B cell (primary cell): Measurements from ENCODE around the gene PTPRE. TPM values are rescaled to one million over a fixed set of nuclear protein-coding genes. Genes with fewer than 3 reads are reported as not detected.

Source experiments
- ATAC-seq: fragments of 200-7000 bp; cut with Tn5 transposase; one replicate; pipeline ENCODE4 v1.10.0; 2021; ENCODE audit warnings: low read depth, mild to moderate bottlenecking, moderate number of reproducible peaks, moderate library complexity
- CTCF ChIA-PET: fragments of 350-600 bp; sonication (Branson Sonifier 250); formaldehyde crosslinking; loops from one replicate; lab custom pipeline; 2021; ENCODE audit warnings: antibody characterized with exemption, inconsistent platforms; lab: Charles Lee
- POLR2A ChIA-PET: fragments of 350-600 bp; sonication (Branson Sonifier 250); formaldehyde crosslinking; loops from one replicate; lab custom pipeline; 2021; ENCODE audit warnings: antibody characterized with exemption; lab: Charles Lee
- DNase-seq: peaks from one replicate; pipeline ENCODE4 v3.0.0; 2013
- H2AFZ ChIP-seq: 2 replicates; pipeline ENCODE4 v1.6.1; 2012; ENCODE audit warnings: mild to moderate bottlenecking, low read depth, low read length; ENCODE audit not compliant: insufficient read depth, poor library complexity, severe bottlenecking
- H3K27ac ChIP-seq, 2 donors: 1 replicate in 1 of 2; 2 replicates in 1 of 2; pipeline ENCODE4 v1.5.1; 2012 to 2013; ENCODE audit warnings: low read length in 2 of 2, mild to moderate bottlenecking in 2 of 2, moderate library complexity in 1 of 2
- H3K27me3 ChIP-seq, 4 experiments: fragments of 200-600 bp in 1 of 4; sonication (generic) in 1 of 4; replicated peaks in 1 of 4; 1 replicate in 2 of 4; 2 replicates in 2 of 4; pipeline versions ENCODE4 v1.6.1 to v1.7.0; 2013 to 2016; ENCODE audit warnings: low read length in 3 of 4, mild to moderate bottlenecking in 2 of 4, mixed read lengths in 1 of 4, moderate library complexity in 1 of 4; ENCODE audit not compliant: insufficient read depth in 4 of 4, control insufficient read depth in 3 of 4; ENCODE audit errors: control extremely low read depth in 1 of 4
- H3K36me3 ChIP-seq, 2 experiments: replicated peaks in 1 of 2; 1 replicate in 1 of 2; 2 replicates in 1 of 2; pipeline versions ENCODE4 v1.6.1 to v1.7.1; 2013; ENCODE audit warnings: low read length in 1 of 2; ENCODE audit not compliant: insufficient read depth in 2 of 2, control insufficient read depth in 1 of 2; ENCODE audit errors: control extremely low read depth in 1 of 2, extremely low read depth in 1 of 2
- H3K4me1 ChIP-seq, 2 donors: fragments of 200-600 bp in 1 of 2; sonication (generic) in 1 of 2; 1 replicate in 1 of 2; 2 replicates in 1 of 2; pipeline versions ENCODE4 v1.5.1 to v1.6.1; 2013 to 2017; ENCODE audit warnings: low read length in 2 of 2; ENCODE audit not compliant: control insufficient read depth in 2 of 2, insufficient read depth in 2 of 2
- H3K4me2 ChIP-seq: replicated peaks from 2 replicates; pipeline ENCODE3; 2012; ENCODE audit warnings: mild to moderate bottlenecking, low read depth, low read length; ENCODE audit not compliant: poor library complexity, severe bottlenecking
- H3K4me3 ChIP-seq, 5 experiments: fragments of 200-600 bp in 1 of 5; sonication (generic) in 1 of 5; 1 replicate in 3 of 5; 2 replicates in 2 of 5; pipeline versions ENCODE4 v1.5.1 to v1.7.0; 2011 to 2016; ENCODE audit warnings: low read length in 4 of 5, mild to moderate bottlenecking in 4 of 5, low read depth in 2 of 5, control low read depth in 1 of 5, moderate library complexity in 1 of 5; ENCODE audit not compliant: insufficient read depth in 1 of 5; ENCODE audit errors: control extremely low read depth in 1 of 5, extremely low read depth in 1 of 5
- H3K79me2 ChIP-seq: fragments of 200-600 bp; sonication (generic); one replicate; pipeline ENCODE4 v1.6.0; 2016; ENCODE audit warnings: low read length; ENCODE audit not compliant: control insufficient read depth, insufficient read depth
- H3K9ac ChIP-seq: fragments of 200-600 bp; sonication (generic); 2 replicates; pipeline ENCODE4 v1.6.1; 2017; ENCODE audit warnings: mild to moderate bottlenecking, low read length, moderate library complexity
- H3K9me3 ChIP-seq, 3 donors: one replicate each; pipeline versions ENCODE4 v1.6.1 to v1.7.1; 2013; ENCODE audit warnings: low read length in 2 of 3; ENCODE audit not compliant: control insufficient read depth in 2 of 3, insufficient read depth in 1 of 3; ENCODE audit errors: control extremely low read depth in 1 of 3
- H4K20me1 ChIP-seq: 2 replicates; pipeline ENCODE4 v1.6.0; 2012; ENCODE audit warnings: mild to moderate bottlenecking, low read length; ENCODE audit not compliant: insufficient read depth, control insufficient read depth, poor library complexity, severe bottlenecking
- H3K27ac Mint-ChIP-seq: one replicate; pipeline ENCODE4 v1.8.0; 2021; ENCODE audit warnings: mixed read lengths
- H3K27me3 Mint-ChIP-seq: one replicate; pipeline ENCODE4 v1.8.0; 2021; ENCODE audit warnings: mixed read lengths
- H3K4me1 Mint-ChIP-seq: one replicate; pipeline ENCODE4 v1.8.0; 2021; ENCODE audit warnings: mixed read lengths
- H3K4me3 Mint-ChIP-seq: one replicate; pipeline ENCODE4 v1.8.0; 2021; ENCODE audit warnings: mixed read lengths
- H3K9me3 Mint-ChIP-seq: one replicate; pipeline ENCODE4 v1.8.0; 2022; ENCODE audit warnings: mixed read lengths; ENCODE audit not compliant: insufficient read depth
- CTCF ChIP-seq: fragments of 200-600 bp; IDR thresholded peaks from one replicate; pipeline ENCODE4 v1.8.0; 2022; ENCODE audit warnings: antibody characterized with exemption, mild to moderate bottlenecking
- EZH2 ChIP-seq: IDR thresholded peaks from 2 replicates; pipeline ENCODE4 v1.6.1; 2012; ENCODE audit warnings: borderline replicate concordance, low read depth, mild to moderate bottlenecking, moderate library complexity, low read length; ENCODE audit not compliant: insufficient read depth, poor library complexity, severe bottlenecking
- WGBS: methylation state at CpG from one replicate; pipeline ENCODE4 v1.1.5; 2013; ENCODE audit warnings: missing lambda C conversion rate; ENCODE audit not compliant: insufficient coverage; 5-methylcytosine and 5-hydroxymethylcytosine counted together
- intact Hi-C: fragments of 100-400 bp; cut with micrococcal nuclease; formaldehyde crosslinking; loops from one replicate; pipeline ENCODE4 v1.10.0; 2022
- polyA plus RNA-seq: library from polyadenylated mRNA; depleted of rRNA; stranded (reverse); fragments of >200 nt; gene quantifications from 2 replicates; pipeline ENCODE4 v1.2.3, GENCODE V29; 2012
- total RNA-seq, 2 donors: library from RNA; stranded (reverse); fragments of 120-200 nt in 1 of 2; gene quantifications; 1 replicate in 1 of 2; 2 replicates in 1 of 2; pipeline versions ENCODE4 v1.2.3 to v1.2.4, GENCODE V29; 2013 to 2022

PTPRE gene
- total and polyA plus RNA-seq, 2 donors (not counting 1 experiment from before 2014, with no cell fraction given): 6.6 to 32.7 TPM

DNA sequence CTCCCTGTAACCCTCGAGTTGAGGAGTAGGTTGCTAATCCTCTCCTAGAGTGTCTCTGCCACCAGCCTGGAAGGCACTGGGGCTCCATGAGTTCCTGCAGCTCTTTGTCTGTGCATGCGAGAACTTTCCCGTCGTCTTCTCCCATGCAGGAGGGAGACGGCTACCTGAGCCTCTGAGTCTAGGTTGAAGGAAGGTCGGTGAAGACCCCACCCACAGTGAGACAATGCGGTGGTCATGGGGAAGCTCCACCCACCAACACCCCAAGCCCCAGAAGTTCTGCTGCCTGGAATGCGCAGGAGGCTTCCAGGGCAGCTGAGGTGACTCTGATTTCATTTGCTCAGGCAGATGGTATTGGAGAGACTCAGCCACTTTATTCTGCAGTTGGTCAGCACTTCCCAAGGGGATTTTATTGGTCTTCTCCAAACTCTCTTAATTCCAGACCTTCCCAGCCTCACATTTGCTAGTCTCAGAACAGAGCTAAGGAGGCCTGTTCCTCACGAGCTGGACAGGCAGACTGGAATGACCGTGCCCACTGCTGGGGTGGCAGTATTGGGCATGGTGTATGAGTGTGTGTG, 36.5 kb downstream of the PTPRE start:
- ATAC-seq: no peak
- Mint-ChIP-seq H3K27me3 (peaks cover 41% of the 10 kb centered on the region), H3K4me1 (peaks cover 14% of the 10 kb centered on the region), H3K27ac (no peak overlapping the region), H3K9me3 (no peaks in the 10 kb centered on the region), H3K4me3 (no peak overlapping the region)
- H3K9ac ChIP-seq: no peak overlapping the region
- no peaks in the 10 kb centered on the region for H4K20me1 ChIP-seq
- H3K36me3 ChIP-seq: no peaks in the 10 kb centered on the region
- H3K79me2 ChIP-seq: no peaks in the 10 kb centered on the region
- H3K4me1 ChIP-seq: peaks cover 11 to 12% of the 10 kb centered on the region in 2 donors
- ChIA-PET CTCF (interaction anchor here (1.2 kb wide), 1 partner anchor 8 kb away, joined by 3 read pairs; no protein-coding TSS in a partner anchor), POLR2A (no interaction called here)
- H3K27ac ChIP-seq: no peak overlapping the region
- no peaks in the 10 kb centered on the region for H3K27me3 ChIP-seq
- no peak for DNase-seq
- TF ChIP-seq EZH2 (no peak), CTCF (no peak)
- intact Hi-C loops: no loop called here
- H3K4me3 ChIP-seq: no peak overlapping the region
- 98% methylated on average over 9 of the region's 10 CpGs for WGBS
- H2AFZ ChIP-seq: no peak overlapping the region
- no peaks in the 10 kb centered on the region for H3K9me3 ChIP-seq
- no peak overlapping the region for H3K4me2 ChIP-seq

DNA sequence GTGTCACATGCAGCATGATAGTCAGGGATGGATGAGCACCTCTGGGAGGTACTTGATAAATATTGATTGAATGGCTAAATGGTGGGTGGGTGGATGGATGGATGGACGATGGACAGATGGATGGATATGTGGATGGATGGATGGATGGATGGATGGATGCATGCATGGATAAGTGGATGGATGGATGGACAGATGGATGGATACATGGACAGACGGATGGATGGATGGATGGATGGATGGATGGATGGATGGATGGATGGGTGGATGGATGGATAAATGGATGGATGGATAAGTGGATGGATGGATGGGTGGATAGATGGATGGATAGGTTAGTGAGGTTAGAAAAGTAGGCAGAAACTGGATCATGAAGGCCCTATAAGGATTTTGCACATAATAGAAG, 37.4 kb downstream of the PTPRE start:
- Histone ChIP-seq H3K79me2 (no peaks in the 10 kb centered on the region), H2AFZ (no peak overlapping the region), H4K20me1 (no peaks in the 10 kb centered on the region), H3K4me3 (no peak overlapping the region), H3K36me3 (no peaks in the 10 kb centered on the region), H3K4me2 (no peak overlapping the region), H3K9me3 (no peaks in the 10 kb centered on the region), H3K27me3 (no peaks in the 10 kb centered on the region), H3K27ac (no peak overlapping the region), H3K9ac (no peak overlapping the region), H3K4me1 (peaks cover 11 to 12% of the 10 kb centered on the region in 2 donors)
- no peaks in the 10 kb centered on the region for H3K9me3 Mint-ChIP-seq
- H3K4me1 Mint-ChIP-seq: peaks cover 14% of the 10 kb centered on the region
- TF ChIP-seq EZH2: no peak
- no peak for TF ChIP-seq CTCF
- H3K27me3 Mint-ChIP-seq: peaks cover 35% of the 10 kb centered on the region
- DNase-seq: no peak
- POLR2A ChIA-PET: no interaction called here
- CTCF ChIA-PET: interaction anchor here (1.2 kb wide), 1 partner anchor 9 kb away, joined by 3 read pairs; no protein-coding TSS in a partner anchor
- intact Hi-C loops: no loop called here
- WGBS: 97% methylated on average over 2 of the region's 2 CpGs
- no peak overlapping the region for H3K27ac Mint-ChIP-seq
- H3K4me3 Mint-ChIP-seq: no peak overlapping the region
- no peak for ATAC-seq
